Activated T-cell treated with anti-CD3 and anti-CD28 coated beads, Interleukin-2, amount 50 U/mL, for 4 hours (primary cell): ENCODE results near the gene FBXW8. TPM values are rescaled to one million over a fixed set of nuclear protein-coding genes. Genes with fewer than 3 reads are reported as not detected.

Experiments
- ATAC-seq, 2 donors: fragments of 200-7000 bp; cut with Tn5 transposase; one replicate each; pipeline ENCODE4 v1.10.0; 2021
- DNase-seq: peaks from one replicate; pipeline ENCODE4 v3.0.0-alpha.2; 2020
- H3K27me3 Mint-ChIP-seq: one replicate; pipeline ENCODE4 v1.8.0; 2021; ENCODE audit warnings: low read depth, mixed read lengths
- H3K36me3 Mint-ChIP-seq: one replicate; pipeline ENCODE4 v1.8.0; 2022; ENCODE audit warnings: mixed read lengths; ENCODE audit not compliant: insufficient read depth
- H3K4me1 Mint-ChIP-seq: one replicate; pipeline ENCODE4 v1.8.0; 2021; ENCODE audit warnings: low read depth, mixed read lengths
- H3K4me3 Mint-ChIP-seq: one replicate; pipeline ENCODE4 v1.8.0; 2021; ENCODE audit warnings: mild to moderate bottlenecking, moderate library complexity, mixed read lengths
- H3K9me3 Mint-ChIP-seq: one replicate; pipeline ENCODE4 v1.8.0; 2021; ENCODE audit warnings: mixed read lengths
- total RNA-seq, 3 donors: library from RNA; stranded (reverse); gene quantifications; one replicate each; pipeline ENCODE4 v1.2.1, GENCODE V29; 2021

The FBXW8 gene
- total RNA-seq, 3 donors from 2014 or later: 5.6 to 8.3 (median 5.9) TPM

DNA sequence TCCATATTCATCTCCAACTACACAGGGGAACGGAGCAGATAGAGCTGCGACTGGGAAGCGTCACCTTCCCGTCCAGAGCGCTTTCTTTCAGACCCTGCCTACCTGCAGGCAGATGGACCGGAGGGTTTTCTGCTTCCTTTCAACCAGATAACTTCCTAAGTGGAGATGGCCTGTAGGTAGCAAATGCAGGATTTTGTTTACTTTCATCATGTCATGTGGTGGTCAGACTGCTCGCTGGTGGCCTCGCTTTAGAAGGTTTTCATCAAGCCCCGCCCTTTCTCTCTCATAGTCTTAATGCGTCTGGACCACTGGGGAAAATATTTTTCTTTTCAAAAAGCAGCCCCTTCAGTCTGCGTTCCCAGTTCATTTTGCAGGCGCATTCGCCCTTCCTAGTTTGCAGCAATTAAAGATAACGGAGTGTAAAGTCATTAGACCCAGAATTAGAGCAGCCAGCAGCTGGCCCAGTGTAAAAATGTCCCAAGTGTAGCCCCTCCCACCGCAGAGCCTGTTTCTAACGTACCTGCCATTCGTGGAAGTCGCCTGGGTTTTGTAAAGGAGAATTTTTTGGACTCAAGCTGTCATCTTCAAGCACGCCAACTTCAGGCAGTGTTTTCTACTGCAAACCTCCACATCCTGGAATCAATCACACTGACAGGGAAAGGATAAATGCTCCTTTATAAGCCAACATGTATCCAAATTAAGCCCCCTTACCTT, 119.6 kb downstream of the FBXW8 start:
- ATAC-seq: no peak
- no peak overlapping the region for H3K4me3 Mint-ChIP-seq
- peaks cover 15% of the 10 kb centered on the region for H3K36me3 Mint-ChIP-seq
- H3K4me1 Mint-ChIP-seq: peaks cover 6% of the 10 kb centered on the region
- H3K9me3 Mint-ChIP-seq: no peaks in the 10 kb centered on the region
- peaks cover 8% of the 10 kb centered on the region for H3K27me3 Mint-ChIP-seq
- DNase-seq: no peak

DNA sequence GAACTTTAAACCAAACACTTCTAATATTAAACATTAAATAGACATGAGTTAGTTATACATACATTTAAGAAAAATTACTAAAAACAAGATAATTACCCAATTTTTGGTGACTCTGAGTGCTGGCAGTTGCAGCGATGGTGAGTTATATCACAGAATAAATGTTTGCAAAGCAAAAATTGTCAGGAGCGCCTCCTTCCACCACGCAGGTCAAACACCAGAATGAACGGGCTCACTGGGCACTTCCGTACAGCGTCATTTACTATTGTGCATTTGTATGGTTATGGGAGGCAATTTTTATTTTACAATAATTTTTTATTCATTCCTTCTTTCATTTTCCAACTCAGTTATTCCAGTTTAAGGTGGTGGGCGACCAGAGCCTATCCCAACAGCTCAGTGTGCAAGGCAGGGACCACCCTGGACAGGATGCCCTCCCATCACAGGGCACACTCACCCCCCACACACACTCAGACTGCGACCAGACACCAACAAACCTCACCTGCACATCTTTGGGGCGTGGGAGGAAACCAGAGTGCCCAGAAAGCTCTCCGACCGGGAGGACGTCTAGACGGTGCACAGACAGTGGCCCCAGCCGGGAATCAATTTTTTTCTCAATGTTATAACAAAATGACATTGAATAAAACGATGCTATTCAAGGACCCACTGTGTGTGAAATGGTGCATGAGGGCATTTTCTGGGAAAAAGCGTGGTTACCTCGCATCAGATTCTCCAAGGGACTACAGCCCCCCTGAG, 121.3 kb downstream of the FBXW8 start:
- no peak for ATAC-seq
- H3K4me3 Mint-ChIP-seq: no peak overlapping the region
- peaks cover 3% of the 10 kb centered on the region for H3K4me1 Mint-ChIP-seq
- H3K27me3 Mint-ChIP-seq: peaks cover 8% of the 10 kb centered on the region
- H3K36me3 Mint-ChIP-seq: peaks cover 6% of the 10 kb centered on the region
- DNase-seq: no peak
- no peaks in the 10 kb centered on the region for H3K9me3 Mint-ChIP-seq

DNA sequence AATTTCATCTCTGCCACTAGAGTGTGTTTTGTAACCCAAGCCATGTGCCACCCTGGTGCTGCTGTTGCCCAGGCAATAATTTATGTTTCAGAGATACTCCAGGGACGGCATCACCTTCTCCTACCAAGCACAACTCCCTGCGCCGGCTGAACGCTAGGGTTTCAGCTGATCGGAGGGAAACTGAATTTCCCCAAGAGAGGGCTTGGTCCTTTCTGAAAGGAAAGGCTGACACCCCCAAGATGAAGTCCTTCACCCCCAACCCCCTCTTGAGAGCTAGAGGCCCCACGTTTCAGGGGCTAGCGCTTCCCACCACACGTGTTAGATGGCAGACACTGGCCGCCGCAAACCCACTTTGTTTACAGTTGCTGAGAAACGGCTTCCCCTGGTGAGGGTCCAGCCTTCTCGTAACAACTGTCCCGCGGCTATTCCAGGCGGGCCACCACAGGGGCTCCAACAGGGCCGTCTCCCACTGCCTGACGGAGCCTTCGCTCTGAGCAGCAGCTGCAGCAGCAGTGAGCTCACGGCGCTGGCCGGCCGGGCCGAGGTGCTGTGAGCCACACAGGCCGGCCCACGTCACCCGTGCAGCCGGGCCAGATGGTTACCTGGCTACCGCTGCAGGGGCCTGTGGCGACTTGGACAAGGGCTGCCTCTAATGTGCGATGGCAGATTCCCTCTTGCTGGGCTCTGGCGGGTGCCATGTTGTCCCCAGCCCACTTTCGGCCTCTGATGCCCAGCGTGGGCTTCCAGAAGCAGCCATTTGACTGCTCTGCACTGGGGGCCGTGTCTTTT, 122.0 kb downstream of the FBXW8 start:
- H3K4me1 Mint-ChIP-seq: peaks cover 3% of the 10 kb centered on the region
- H3K36me3 Mint-ChIP-seq: peaks cover 6% of the 10 kb centered on the region
- DNase-seq (no peak), ATAC-seq (peak; percentile 27 to 29)
- no peak overlapping the region for H3K4me3 Mint-ChIP-seq
- H3K27me3 Mint-ChIP-seq: peaks cover 8% of the 10 kb centered on the region
- no peaks in the 10 kb centered on the region for H3K9me3 Mint-ChIP-seq

DNA sequence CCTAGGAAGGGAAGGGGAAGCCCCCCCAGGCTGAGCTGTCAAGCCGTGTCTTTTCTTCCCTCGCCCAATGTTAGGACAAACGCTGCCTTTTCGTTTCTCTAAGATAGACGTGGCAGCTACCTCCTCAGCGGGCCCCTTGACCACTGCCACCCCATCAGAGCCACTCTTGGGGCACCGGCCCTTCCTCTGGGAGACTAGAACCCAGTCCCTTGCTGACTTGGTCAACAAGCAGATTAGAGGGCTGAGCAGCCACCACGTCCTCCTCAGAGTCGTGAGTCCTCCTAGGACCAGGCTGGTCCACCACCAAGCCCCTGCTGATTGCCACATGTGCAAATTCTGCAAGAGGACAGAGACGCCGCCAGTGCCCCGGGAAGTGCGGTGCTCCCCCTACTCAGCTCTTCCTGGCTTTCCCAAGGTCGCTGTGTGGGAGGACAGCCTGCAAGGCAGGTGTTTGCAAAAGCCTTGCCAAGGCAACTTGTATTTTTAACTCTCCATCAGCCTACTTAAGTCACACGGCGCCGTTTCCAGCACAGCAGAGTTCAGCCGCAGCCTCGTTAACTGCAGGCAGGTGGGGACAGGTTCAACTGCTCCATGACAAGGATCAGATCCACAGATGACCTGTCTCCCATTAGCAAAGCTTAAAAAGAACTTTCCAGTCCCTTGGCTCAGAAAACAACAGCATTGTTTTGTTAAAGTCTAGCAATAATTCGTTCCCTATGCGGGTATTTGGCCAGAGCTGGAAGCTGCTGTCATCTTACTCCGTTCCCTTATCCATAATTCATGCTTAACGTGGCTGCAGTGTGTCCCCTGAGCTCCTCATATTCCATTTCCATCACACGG, 122.9 kb downstream of the FBXW8 start:
- H3K4me3 Mint-ChIP-seq: no peak overlapping the region
- H3K9me3 Mint-ChIP-seq: no peaks in the 10 kb centered on the region
- peaks cover 8% of the 10 kb centered on the region for H3K27me3 Mint-ChIP-seq
- no peak for DNase-seq
- peak in 1 of 2 donors; percentile 14 for ATAC-seq
- H3K36me3 Mint-ChIP-seq: peaks cover 4% of the 10 kb centered on the region
- peaks cover 3% of the 10 kb centered on the region for H3K4me1 Mint-ChIP-seq

DNA sequence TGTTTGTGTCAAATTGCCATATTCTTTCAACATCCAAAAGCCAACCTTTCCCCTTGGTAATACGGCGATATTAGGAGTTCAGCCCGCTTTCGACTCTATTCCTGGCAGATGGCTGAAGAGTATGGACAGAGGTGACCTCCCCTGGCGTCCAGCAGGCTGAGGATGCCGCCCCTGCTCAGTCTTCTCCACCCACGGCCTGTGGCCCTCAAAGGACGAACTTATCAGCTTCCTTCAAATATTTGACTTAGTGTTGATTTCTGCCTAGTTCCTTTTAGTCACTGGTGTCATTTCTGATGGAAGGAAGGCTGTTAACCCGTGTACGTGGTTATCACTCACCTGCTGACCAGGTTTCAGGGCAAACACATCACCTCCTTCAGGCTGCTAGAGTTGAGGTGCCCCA, 123.5 kb downstream of the FBXW8 start:
- ATAC-seq: no peak
- no peak for DNase-seq
- no peaks in the 10 kb centered on the region for H3K9me3 Mint-ChIP-seq
- H3K27me3 Mint-ChIP-seq: peaks cover 8% of the 10 kb centered on the region
- H3K4me1 Mint-ChIP-seq: peaks cover 3% of the 10 kb centered on the region
- no peak overlapping the region for H3K4me3 Mint-ChIP-seq
- H3K36me3 Mint-ChIP-seq: peaks cover 2% of the 10 kb centered on the region

GRCh38 chr12:117034701-117035151, 124.0 kb downstream of the FBXW8 start:
- no peak for ATAC-seq
- Mint-ChIP-seq H3K4me3 (no peak overlapping the region), H3K27me3 (peaks cover 8% of the 10 kb centered on the region), H3K4me1 (peaks cover 3% of the 10 kb centered on the region), H3K36me3 (peaks cover 2% of the 10 kb centered on the region), H3K9me3 (no peaks in the 10 kb centered on the region)
- no peak for DNase-seq

DNA sequence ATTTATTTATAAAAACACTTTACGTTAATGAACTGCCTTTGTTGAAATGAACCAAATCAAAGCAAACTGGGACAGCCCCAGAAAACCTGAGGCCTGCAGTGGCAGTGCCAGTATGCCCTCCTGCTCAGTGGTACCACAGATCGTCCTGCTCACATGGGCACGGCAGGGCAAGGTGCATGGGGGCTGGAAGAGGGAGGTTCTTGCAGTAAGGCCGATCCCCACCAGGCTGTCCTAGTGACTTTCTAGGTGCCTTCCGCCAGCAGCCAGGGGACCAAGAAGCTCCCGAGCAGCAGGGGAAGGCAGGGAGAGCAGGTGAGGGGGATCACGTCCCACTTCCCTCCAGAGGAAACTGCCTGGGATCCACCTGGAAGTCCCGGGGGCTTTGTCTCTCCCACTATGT, 124.5 kb downstream of the FBXW8 start:
- ATAC-seq: no peak
- Mint-ChIP-seq H3K4me1 (peaks cover 3% of the 10 kb centered on the region), H3K27me3 (peaks cover 8% of the 10 kb centered on the region), H3K4me3 (no peak overlapping the region), H3K36me3 (peaks cover 2% of the 10 kb centered on the region), H3K9me3 (no peaks in the 10 kb centered on the region)
- no peak for DNase-seq

DNA sequence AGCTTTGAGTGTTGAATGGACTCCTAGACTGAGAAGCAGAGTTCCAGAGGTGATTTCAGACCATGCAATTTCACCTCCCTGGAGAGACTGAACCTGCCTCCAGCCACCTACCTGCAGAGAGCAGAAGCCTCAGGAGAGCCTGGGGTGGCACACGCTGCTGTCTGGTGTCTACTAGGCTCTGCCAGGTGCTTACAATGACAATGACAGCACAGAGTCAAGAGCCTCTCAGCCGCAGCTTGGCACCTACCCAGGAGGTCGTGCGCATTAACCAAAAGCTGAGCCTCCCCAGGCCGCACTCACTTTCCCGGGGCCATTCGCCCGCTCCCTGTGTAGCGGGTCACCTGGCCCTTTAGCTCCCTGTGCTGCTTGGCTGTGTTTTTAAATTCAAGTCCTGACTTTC, 125.3 kb downstream of the FBXW8 start:
- DNase-seq: no peak
- Mint-ChIP-seq H3K9me3 (no peaks in the 10 kb centered on the region), H3K27me3 (peaks cover 8% of the 10 kb centered on the region), H3K4me3 (no peak overlapping the region), H3K36me3 (peaks cover 2% of the 10 kb centered on the region), H3K4me1 (peaks cover 3% of the 10 kb centered on the region)
- no peak for ATAC-seq

DNA sequence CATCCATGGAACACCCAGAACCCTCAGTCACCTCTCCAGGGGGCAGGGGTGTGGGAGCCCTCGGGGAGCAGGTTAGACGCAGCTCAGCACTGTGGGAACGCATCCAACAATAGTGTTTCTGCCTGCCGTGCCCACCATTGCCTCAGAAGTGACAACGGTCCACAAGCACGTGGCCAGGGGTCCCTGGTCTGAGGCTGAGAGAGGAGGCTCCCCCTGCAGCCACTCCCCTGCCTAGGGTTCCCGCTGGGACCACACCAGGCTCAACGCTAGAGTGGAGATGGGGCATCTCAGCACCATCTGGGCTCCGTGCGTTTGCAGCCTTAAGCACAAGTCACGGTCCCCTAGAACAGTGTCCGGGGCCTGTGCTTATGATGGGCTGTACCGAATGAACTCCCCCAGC, 125.8 kb downstream of the FBXW8 start:
- Mint-ChIP-seq H3K4me3 (no peak overlapping the region), H3K4me1 (peaks cover 3% of the 10 kb centered on the region), H3K9me3 (no peaks in the 10 kb centered on the region), H3K27me3 (peaks cover 8% of the 10 kb centered on the region), H3K36me3 (no peaks in the 10 kb centered on the region)
- no peak for ATAC-seq
- no peak for DNase-seq

- peaks cover 3% of the 10 kb centered on the region for H3K4me1 Mint-ChIP-seq
- ATAC-seq (no peak), DNase-seq (no peak)
- no peaks in the 10 kb centered on the region for H3K9me3 Mint-ChIP-seq
- H3K36me3 Mint-ChIP-seq: no peaks in the 10 kb centered on the region
- no peak overlapping the region for H3K4me3 Mint-ChIP-seq
- peaks cover 8% of the 10 kb centered on the region for H3K27me3 Mint-ChIP-seq
These were observed 126.7 kb downstream of the FBXW8 start for GRCh38 chr12:117037289-117038022.

- Mint-ChIP-seq H3K9me3 (no peaks in the 10 kb centered on the region), H3K4me3 (no peak overlapping the region), H3K4me1 (peaks cover 1% of the 10 kb centered on the region), H3K36me3 (no peaks in the 10 kb centered on the region), H3K27me3 (peaks cover 8% of the 10 kb centered on the region)
- DNase-seq (no peak), ATAC-seq (no peak)
These were observed 127.4 kb downstream of the FBXW8 start for GRCh38 chr12:117038023-117038680.

DNA sequence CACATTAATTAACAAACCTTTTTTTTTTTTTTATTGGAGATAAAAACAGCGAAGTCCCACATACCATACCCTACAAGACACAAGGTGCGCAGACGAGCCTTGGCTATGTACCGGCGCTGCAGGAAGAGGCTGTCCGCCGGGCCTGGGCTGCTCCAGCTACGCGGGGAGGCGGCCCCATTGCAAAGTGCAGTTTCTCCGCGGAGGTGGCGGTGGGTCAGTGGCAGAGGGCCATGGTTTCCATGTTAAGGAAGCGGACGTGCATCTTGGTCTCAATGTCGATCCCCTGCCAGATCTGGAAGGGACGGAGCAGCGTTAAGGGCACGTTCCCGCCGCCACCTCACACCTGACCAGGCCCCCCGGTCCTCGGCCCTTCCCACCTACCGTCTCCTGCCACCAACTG, 128.2 kb downstream of the FBXW8 start:
- H3K4me1 Mint-ChIP-seq: peaks cover 1% of the 10 kb centered on the region

GRCh38 chr12:117039891-117040309, 129.2 kb downstream of the FBXW8 start:
- no peak overlapping the region for H3K4me3 Mint-ChIP-seq
- no peaks in the 10 kb centered on the region for H3K27me3 Mint-ChIP-seq
- DNase-seq (no peak), ATAC-seq (no peak)
- H3K9me3 Mint-ChIP-seq: no peaks in the 10 kb centered on the region
- no peaks in the 10 kb centered on the region for H3K4me1 Mint-ChIP-seq
- H3K36me3 Mint-ChIP-seq: no peaks in the 10 kb centered on the region

More for the DNA sequence above, 128.2 kb downstream of the FBXW8 start:
- Mint-ChIP-seq H3K36me3 (no peaks in the 10 kb centered on the region), H3K4me3 (no peak overlapping the region), H3K9me3 (no peaks in the 10 kb centered on the region), H3K27me3 (peaks cover 6% of the 10 kb centered on the region)
- DNase-seq: no peak
- no peak for ATAC-seq
